Keratinocyte (primary cell): ENCODE data around the gene SMNDC1.

Source experiments
- CTCF ChIP-seq, 3 experiments: IDR thresholded peaks in 1 of 3; conservative IDR thresholded peaks in 1 of 3; optimal IDR thresholded peaks in 1 of 3; 2 replicates in 2 of 3; 3 replicates in 1 of 3; pipeline versions ENCODE3 to v1.5.1; 2011; ENCODE audit warnings: low read length in 3 of 3, mild to moderate bottlenecking in 3 of 3, moderate library complexity in 2 of 3, control low read depth in 1 of 3, inconsistent platforms in 1 of 3; ENCODE audit not compliant: insufficient read depth in 2 of 3; ENCODE audit errors: extremely low read depth in 1 of 3
- EZH2 ChIP-seq: IDR thresholded peaks from one replicate; pipeline ENCODE4 v1.6.1; 2012; ENCODE audit warnings: inconsistent platforms, mild to moderate bottlenecking, low read length, moderate library complexity

GRCh38 chr10:110340122-110340521, 35.4 kb upstream of the SMNDC1 start:
- TF ChIP-seq CTCF (optimal IDR thresholded peaks at IDR 0.05 in 1 of 3, IDR thresholded peaks at IDR 0.05 in 1 of 3, conservative IDR thresholded peaks at IDR 0.05 in 1 of 3; ENCODE audit: extremely low read depth in 1 of 3, insufficient read depth in 2 of 3, low read length in 3 of 3) (no peak), EZH2 (no peak)
